SU-DHL-6 (cell line): ENCODE data around the gene RIPK4.

Experiments
- CTCF ChIP-seq: fragments of 200-600 bp; sonication (generic); IDR thresholded peaks from one replicate; pipeline ENCODE4 v1.5.1; 2017; ENCODE audit warnings: antibody characterized with exemption, mild to moderate bottlenecking, low read length, moderate library complexity; ENCODE audit not compliant: insufficient read depth, poor library complexity, severe bottlenecking
- EZH2phosphoT487 ChIP-seq: fragments of 200-600 bp; sonication (generic), shearing (Covaris generic); conservative IDR thresholded peaks from 2 replicates; pipeline ENCODE4 v1.6.1; 2018; ENCODE audit warnings: mild to moderate bottlenecking, antibody characterized with exemption, low read length, moderate library complexity, mixed read lengths

GRCh38 chr21:41761211-41761933 is 5.5 kb downstream of the RIPK4 start:
- TF ChIP-seq CTCF (no peak), EZH2phosphoT487 (no peak)
